HG03025 (cell line): ENCODE results near the gene CSMD2.

Experiments
- ATAC-seq: cut with Tn5 transposase; IDR thresholded peaks from one replicate; pipeline ENCODE4 v1.9.1; 2021; ENCODE audit warnings: mild to moderate bottlenecking, moderate library complexity; ENCODE audit not compliant: unreplicated experiment, low FRiP score

CSMD2 gene

GRCh38 chr1:33661811-33662454, 503.1 kb downstream of the CSMD2 start:
- ATAC-seq, result no peak

DNA sequence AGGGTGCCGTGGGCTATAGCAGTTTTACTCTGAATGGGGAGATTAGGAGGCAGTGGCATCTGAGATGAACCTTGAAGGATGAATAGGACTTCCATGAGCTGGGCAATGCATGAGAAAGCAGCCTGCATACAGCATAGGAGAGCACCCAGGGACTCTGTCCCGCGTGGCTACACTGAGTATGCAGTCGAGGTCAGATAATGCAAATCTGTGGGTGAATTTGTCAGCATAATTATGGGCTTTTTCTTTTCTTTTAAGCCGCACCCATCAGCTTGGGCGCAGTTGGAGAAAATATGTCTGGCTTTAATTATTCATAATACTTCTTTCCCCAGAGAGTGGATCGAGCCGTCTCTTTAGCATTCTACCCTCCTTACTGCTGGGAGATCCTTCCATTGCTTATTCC, 504.1 kb downstream of the CSMD2 start:
- ATAC-seq, result no peak

DNA sequence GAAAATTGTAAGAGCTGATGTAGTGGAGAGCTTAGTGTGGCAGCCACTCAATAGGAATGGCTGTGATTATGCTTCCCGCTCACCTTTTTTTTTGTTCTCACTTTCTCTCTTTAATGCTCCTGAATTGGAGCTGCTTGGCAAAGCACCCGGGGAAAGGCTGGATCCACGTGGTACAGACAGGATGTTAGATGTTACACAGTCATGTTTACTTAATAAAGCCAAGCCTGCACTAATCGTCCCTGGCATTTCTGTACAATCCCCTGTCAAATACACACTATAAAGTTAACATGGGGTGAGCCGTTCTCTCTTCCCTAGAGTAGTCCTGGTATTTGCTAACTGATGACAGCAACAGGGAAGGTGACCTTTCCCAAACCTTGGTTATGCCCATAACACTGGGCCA, 504.8 kb downstream of the CSMD2 start:
- no peak for ATAC-seq

DNA sequence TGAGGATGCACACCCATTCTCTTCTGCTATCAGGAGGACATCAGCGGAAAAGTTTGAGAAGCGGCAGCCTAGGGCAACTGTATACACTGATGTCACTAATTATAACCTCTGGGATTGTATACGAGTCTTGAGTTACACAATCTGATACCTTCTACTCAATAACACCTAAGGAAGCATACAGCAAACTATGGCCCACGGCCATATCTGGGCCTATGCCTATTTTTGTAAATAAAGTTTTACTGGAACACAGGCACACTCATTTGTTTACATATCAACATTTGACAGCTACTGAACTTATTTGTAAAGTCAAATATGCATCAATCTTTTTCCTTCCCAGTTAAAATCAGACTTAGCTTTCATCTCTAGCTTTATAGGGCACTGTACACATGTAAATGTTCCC, 505.4 kb downstream of the CSMD2 start:
- no peak for ATAC-seq

- ATAC-seq, result no peak
These were observed 507.2 kb downstream of the CSMD2 start for GRCh38 chr1:33657833-33658232.

DNA sequence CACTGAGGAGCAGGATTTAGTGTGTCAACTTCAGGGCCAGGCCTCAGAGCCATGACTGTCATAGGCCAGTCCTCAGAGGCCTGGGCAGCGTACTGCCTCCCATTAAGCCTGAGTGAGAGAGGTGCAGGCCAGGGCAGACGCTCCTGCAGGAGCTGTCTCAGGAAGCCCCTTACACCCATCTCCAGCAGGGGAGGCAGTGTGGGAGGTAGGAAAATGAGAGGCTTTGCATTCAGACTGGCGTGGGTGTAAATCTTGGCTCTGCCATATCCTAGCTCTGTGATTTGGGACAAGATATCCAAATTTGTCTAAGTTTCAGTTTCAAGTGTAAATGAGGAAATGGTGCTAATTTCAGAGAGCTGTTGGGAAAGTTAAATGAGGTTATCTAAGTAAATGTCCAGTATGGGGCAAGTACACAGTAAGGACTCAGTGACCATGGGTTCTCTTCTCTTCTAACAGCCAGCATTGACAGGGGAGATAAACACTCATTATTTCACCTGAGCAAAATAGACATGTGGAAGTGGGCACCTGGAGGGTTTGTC, 508.5 kb downstream of the CSMD2 start:
- ATAC-seq, result no peak

DNA sequence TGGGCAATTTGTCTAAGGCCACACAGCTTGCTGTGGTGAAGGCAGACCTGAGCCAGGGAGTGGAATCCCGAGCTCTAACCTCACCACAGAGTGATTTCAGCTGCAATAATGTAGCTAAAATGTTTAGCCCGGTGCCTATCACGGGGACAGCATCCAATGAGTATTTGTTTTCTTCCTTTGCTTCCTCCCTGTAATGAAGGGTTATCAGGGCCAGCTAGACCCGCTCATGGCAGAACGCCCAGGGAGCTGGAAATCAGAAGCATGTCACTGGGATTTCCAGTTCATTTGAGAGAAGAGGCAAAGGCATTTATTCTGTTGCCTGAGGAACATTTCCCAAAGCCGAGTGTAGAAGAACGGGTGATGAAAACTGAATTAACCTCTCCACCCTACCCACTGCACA, 509.5 kb downstream of the CSMD2 start:
- ATAC-seq, result no peak

GRCh38 chr1:33654267-33654834, 510.7 kb downstream of the CSMD2 start:
- ATAC-seq, result no peak

DNA sequence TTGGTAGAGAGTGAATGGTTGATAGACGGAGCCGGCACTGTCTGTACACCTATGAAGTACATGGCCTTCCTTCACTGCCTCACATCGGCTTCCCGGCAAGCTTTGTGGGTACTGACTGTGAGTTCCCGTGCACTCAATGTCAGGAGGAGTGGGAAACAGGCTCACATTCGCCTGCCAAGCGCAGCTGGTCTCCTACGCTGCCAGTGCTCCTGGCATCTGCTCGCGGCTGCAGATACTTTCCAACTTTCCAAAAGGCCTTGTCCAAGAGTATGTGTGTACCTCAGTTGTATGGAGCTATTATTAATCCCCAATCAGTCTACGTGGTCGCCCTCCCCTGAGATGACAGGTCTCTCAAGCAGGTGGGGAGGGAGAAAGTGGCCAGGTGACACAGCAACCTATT, 511.8 kb downstream of the CSMD2 start:
- ATAC-seq, result no peak

GRCh38 chr1:33650708-33651107, 514.3 kb downstream of the CSMD2 start:
- ATAC-seq, result no peak

- no peak for ATAC-seq
These were observed 515.3 kb downstream of the CSMD2 start for GRCh38 chr1:33649759-33650158.

- no peak for ATAC-seq
These were observed 521.8 kb downstream of the CSMD2 start for GRCh38 chr1:33643216-33643615.

DNA sequence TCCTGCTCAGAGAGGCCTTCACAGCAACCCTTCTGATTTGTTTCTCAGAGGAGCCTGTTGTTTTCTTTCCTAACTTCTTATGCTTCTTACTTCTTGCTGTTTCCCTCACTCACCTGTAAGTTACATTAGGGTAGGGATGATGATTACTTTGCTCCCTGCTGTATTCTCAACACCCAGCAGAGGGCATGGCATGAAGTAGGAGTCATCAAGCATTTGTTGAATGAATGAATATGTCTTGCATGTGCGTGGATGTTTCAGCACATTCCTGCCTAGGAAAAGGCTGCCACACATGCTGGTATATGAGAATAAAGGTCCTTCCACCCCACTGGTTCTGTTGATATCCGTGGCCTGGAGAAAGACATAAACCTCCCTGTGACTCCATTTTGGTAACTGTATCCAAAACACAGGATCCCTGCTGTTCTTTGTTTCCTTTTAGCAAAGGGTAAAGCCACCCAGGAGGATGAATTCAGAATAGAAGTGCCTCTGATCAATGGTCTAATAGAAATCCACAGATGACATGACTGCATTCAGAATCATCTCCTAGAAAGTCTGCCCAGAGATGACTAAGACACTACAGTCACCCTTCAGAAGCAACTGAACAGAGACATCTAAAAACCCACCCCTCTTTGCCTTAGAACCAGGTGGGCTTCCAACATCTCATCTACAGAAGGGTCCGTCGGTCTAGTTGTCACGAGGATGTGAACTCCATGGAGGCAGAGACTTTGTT, 523.8 kb downstream of the CSMD2 start:
- no peak for ATAC-seq

DNA sequence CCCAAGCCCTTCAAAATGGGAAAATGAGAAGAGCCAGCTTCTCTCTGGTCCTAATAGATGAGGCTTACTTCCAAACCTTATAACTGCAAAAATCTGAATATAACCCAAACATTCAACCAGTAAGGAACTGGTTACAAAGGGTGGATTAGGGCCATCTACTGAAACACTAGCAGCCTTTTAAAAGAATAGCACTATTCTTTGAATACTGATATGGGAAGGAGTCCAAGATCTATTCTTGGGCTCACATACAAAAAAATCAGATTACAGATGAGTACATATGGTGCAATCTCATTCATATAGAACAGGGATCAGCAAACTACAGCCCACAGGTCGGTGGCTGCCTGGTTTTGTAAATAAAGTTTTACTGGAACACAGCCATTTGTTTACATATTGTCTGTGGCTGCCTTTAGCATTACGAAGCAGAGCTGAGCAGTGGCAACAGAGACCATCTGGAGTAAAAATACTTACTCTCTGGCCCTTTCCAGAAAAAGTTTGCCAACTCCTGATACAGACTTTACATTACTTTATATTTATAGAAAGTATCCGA, 524.8 kb downstream of the CSMD2 start:
- ATAC-seq, result no peak

- ATAC-seq, result no peak
These were observed 527.1 kb downstream of the CSMD2 start for GRCh38 chr1:33637846-33638440.

GRCh38 chr1:33636209-33636608, 528.8 kb downstream of the CSMD2 start:
- ATAC-seq, result no peak

GRCh38 chr1:33635336-33636012, 529.6 kb downstream of the CSMD2 start:
- no peak for ATAC-seq

DNA sequence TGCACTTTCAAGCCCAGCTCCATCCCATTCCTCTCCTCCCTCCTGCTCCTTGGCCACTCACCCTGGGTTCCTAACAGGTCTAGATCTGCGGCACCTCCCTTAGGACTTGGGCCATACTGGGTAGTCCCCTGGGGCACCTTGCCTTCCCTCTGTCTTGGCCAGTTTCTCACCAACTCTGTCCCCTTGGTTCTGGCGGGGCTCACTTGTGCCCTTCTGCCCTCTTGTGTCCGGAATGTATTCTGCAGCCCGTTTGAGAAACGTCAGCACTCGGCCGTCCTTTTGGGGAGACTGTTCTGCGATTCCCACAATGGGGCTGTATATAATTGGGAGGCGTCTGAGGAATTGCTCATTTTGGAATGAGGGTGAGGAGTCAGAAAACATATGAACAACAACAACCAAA, 530.2 kb downstream of the CSMD2 start:
- no peak for ATAC-seq

- no peak for ATAC-seq
These were observed 530.9 kb downstream of the CSMD2 start for GRCh38 chr1:33634143-33634542.

- no peak for ATAC-seq
These were observed 531.8 kb downstream of the CSMD2 start for GRCh38 chr1:33633019-33633801.
